ENCODE results near the gene DNAJC27.
"Not testable (repeated sequence)": the region's sequence is repeated elsewhere in the genome, so short reads cannot be mapped to it uniquely, and the experiment has no call there.

The DNAJC27 gene

DNA sequence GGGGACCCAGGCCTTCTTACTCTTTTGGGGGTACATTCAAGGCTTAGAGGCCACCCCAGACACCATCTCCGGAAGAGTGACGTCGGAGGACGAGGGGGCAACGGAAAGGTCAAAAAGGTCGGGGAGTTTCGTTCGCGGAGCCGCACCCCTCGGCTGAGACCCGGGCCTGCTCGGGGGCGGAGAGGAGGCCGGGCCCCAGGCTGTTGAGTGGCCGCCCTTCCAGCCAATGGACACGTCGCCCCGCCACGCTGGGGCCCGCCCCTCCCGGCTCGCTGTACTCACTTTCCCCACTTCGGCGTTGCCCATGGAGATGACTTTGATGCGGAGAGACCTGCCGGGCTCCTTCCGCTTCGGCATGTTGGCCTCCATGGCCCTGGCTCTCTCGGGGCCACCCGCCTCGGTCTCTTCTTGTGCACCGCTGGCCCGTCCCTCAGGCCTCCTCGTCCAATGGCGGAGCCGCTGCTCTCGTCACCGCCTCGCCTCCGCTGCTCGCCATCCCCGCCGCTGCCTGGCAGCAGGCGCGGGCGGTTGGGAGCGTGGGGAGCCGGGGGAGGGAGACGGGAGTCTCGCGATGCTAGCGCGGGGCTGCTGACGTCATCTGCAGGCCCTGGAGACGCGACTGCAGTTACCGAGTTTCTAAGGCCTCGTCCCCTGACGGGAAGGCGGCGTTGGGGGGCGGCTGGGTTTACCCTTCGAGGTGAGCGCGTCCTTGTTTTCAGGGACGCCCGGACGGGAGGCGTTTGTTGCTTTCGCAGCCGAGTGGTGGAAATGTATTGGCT lies at the start of gene DNAJC27:
TSS of gene DNAJC27 (minus strand) at position 420 of the 779 bp plus-strand sequence. CDS start at position 369, 51 bp downstream.
- H3K27me3 ChIP-seq (ENCODE audit: control insufficient read depth, insufficient read depth, low read length), result no peaks in the 10 kb centered on the region
- H3K36me3 ChIP-seq (ENCODE audit: control insufficient read depth, insufficient read depth, low read length), result no peaks in the 10 kb centered on the region
- H3K4me1 ChIP-seq (ENCODE audit: control insufficient read depth, insufficient read depth, low read length), result no peaks in the 10 kb centered on the region
- WGBS (ENCODE audit: insufficient coverage, insufficient read length), result no CpG with 5 or more reads among the region's 72 CpGs
- H3K9me3 ChIP-seq (ENCODE audit: control insufficient read depth, insufficient read depth, low read length), result no peaks in the 10 kb centered on the region
- H3K4me3 ChIP-seq (ENCODE audit: low read length), result peak within 1 kb of the TSS; percentile 95
- H3K27ac ChIP-seq (ENCODE audit: low read length), result no peak within 1 kb of the TSS
- DNase-seq (ENCODE audit: low read depth, low spot score), result peak; percentile 94

DNA sequence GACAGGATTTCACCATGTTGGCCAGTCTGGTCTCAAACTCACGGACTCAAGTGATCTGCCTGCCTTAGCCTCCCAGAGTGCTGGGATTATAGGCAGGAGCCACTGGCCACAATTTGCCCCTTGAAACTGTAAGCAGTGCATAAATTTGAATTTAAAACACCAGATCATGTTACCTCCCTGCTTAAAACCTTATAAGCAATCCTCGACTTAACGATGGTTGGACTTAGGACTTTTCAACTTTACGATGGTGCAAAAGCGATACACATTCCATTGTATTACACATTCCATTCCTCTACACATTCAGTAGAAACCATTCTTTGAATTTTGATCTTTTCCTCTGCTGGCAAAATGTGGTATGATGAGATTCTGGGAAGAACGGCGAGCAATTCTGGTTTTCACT lies 46.9 kb upstream of the DNAJC27 start:
- H3K4me3 ChIP-seq (ENCODE audit: low read length), result no peak overlapping the region
- WGBS (ENCODE audit: insufficient coverage, insufficient read length), result no CpG with 5 or more reads among the region's 7 CpGs

DNA sequence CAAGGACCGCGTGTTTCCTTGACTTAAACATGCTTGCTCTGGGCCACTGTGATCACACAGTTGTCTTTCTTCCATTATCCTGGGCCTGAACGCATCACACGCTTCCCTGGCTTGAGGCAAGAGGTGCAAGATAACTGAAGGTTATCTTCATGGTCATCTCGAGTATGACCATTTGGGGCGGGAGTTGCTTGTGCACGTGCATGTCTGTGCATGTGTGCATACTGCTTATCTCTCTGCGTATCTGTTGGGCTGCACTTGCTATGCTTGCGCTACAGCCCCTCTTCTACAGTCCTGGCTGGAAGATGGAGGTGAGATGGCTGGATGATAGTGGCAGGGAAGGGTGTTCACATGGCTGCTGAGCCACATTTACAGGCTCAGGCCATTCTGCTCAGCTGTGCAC lies 42.9 kb upstream of the DNAJC27 start:
- Histone ChIP-seq H3K9me3 (ENCODE audit: control insufficient read depth, insufficient read depth, low read length) (no peaks in the 10 kb centered on the region), H3K36me3 (ENCODE audit: control insufficient read depth, insufficient read depth, low read length) (no peaks in the 10 kb centered on the region), H3K27me3 (ENCODE audit: control insufficient read depth, insufficient read depth, low read length) (no peaks in the 10 kb centered on the region), H3K4me3 (ENCODE audit: low read length) (no peak overlapping the region), H3K4me1 (ENCODE audit: control insufficient read depth, insufficient read depth, low read length) (no peaks in the 10 kb centered on the region), H3K27ac (ENCODE audit: low read length) (no peak overlapping the region)
- WGBS (ENCODE audit: insufficient coverage, insufficient read length), result no CpG with 5 or more reads among the region's 9 CpGs
- no peak for DNase-seq (ENCODE audit: low read depth, low spot score)

More for the DNA sequence above, 46.9 kb upstream of the DNAJC27 start:
- H3K9me3 ChIP-seq (ENCODE audit: control insufficient read depth, insufficient read depth, low read length), result no peaks in the 10 kb centered on the region
- no peak overlapping the region for H3K27ac ChIP-seq (ENCODE audit: low read length)
- H3K27me3 ChIP-seq (ENCODE audit: control insufficient read depth, insufficient read depth, low read length), result no peaks in the 10 kb centered on the region
- no peaks in the 10 kb centered on the region for H3K4me1 ChIP-seq (ENCODE audit: control insufficient read depth, insufficient read depth, low read length)
- no peak for DNase-seq (ENCODE audit: low read depth, low spot score)
- H3K36me3 ChIP-seq (ENCODE audit: control insufficient read depth, insufficient read depth, low read length), result no peaks in the 10 kb centered on the region

DNA sequence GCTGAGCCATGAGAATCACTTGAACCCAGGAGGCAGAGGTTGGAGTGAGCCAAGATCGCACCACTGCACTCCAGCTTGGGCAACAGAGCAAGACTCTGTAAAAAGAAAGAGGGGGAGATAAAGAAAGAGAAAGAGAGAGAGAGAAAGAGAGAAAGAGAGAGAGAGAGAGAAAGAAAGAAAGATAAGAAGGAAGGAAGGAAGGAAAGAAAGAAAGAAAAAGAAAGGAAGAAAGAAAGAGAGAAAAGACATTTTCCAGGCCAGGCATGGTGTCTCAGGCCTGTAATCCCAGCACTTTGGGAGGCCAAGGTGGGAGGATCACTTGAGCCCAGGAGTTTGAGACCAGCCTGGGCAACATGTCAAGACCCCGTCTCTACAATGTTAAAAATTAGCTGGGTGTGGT lies 39.6 kb upstream of the DNAJC27 start:
- not testable (repeated sequence) for H3K27ac ChIP-seq (ENCODE audit: low read length); H3K27me3 ChIP-seq (ENCODE audit: control insufficient read depth, insufficient read depth, low read length); H3K4me3 ChIP-seq (ENCODE audit: low read length); DNase-seq (ENCODE audit: low read depth, low spot score); H3K4me1 ChIP-seq (ENCODE audit: control insufficient read depth, insufficient read depth, low read length); H3K36me3 ChIP-seq (ENCODE audit: control insufficient read depth, insufficient read depth, low read length); H3K9me3 ChIP-seq (ENCODE audit: control insufficient read depth, insufficient read depth, low read length)
- WGBS (ENCODE audit: insufficient coverage, insufficient read length), result no CpG with 5 or more reads among the region's 2 CpGs

DNA sequence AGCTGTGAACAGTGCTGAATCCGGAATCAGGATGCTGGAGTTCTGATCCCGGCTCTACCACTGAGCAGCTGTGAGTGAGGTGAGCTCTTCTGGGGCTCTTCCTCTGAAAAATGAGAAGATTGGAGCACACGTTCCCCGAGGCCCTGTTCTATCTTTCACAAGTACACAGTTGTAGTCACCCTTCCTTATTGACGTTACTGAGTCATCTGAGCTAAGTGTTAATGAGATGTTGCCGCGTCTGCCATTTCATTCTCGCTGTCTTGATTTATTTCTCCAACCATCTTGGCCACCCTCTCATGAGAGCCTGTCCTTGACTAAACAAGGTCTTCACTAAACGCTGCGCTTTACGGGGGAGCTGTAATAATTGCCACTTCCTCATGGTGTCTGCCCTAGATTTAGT lies 38.2 kb upstream of the DNAJC27 start:
- no peaks in the 10 kb centered on the region for H3K4me1 ChIP-seq (ENCODE audit: control insufficient read depth, insufficient read depth, low read length)
- no peak for DNase-seq (ENCODE audit: low read depth, low spot score)
- no peak overlapping the region for H3K27ac ChIP-seq (ENCODE audit: low read length)
- no peaks in the 10 kb centered on the region for H3K9me3 ChIP-seq (ENCODE audit: control insufficient read depth, insufficient read depth, low read length)
- H3K27me3 ChIP-seq (ENCODE audit: control insufficient read depth, insufficient read depth, low read length), result no peaks in the 10 kb centered on the region
- H3K36me3 ChIP-seq (ENCODE audit: control insufficient read depth, insufficient read depth, low read length), result no peaks in the 10 kb centered on the region
- no CpG with 5 or more reads among the region's 11 CpGs for WGBS (ENCODE audit: insufficient coverage, insufficient read length)
- H3K4me3 ChIP-seq (ENCODE audit: low read length), result no peak overlapping the region

DNA sequence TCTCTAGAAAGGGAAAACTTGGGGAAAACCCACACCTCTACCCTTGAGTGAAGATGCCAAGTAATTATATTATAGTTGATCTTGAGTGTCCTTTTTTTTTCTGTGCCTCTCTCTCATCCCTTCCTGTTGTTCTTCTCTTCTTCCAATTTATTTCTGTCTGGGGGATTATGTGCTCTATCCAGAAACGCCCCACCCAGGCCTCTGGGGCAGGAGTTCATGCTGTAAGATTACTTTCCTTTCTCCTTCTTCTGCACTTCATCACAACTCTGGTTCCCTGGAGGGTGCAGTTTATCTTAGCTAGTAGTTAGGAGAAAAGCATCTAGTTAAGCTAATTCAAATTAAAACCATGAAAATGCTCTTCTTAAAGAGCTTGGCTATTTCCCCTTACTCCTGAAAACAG lies 30.3 kb upstream of the DNAJC27 start:
- H3K9me3 ChIP-seq (ENCODE audit: control insufficient read depth, insufficient read depth, low read length), result no peaks in the 10 kb centered on the region
- no peaks in the 10 kb centered on the region for H3K36me3 ChIP-seq (ENCODE audit: control insufficient read depth, insufficient read depth, low read length)
- H3K27me3 ChIP-seq (ENCODE audit: control insufficient read depth, insufficient read depth, low read length), result no peaks in the 10 kb centered on the region
- WGBS (ENCODE audit: insufficient coverage, insufficient read length), result no CpG with 5 or more reads among the region's 1 CpG
- H3K4me1 ChIP-seq (ENCODE audit: control insufficient read depth, insufficient read depth, low read length), result no peaks in the 10 kb centered on the region
- no peak overlapping the region for H3K27ac ChIP-seq (ENCODE audit: low read length)
- no peak for DNase-seq (ENCODE audit: low read depth, low spot score)
- H3K4me3 ChIP-seq (ENCODE audit: low read length), result no peak overlapping the region

DNA sequence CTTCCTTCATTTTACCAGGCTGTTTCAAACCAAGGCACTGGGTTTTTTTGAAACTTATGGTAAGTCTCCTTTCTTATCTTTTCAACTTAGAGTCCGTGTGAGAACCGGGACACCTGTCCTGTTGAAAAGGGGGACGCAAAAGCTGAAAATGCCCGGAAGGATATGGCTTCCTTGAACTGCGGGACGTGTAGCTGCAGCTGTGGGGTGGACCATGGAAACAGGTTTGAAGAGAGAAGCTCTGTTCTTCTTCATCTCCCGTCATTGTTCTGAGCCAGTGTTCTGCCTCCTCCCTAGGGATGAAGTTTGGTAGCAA lies 29.5 kb upstream of the DNAJC27 start:
- Histone ChIP-seq H3K4me3 (ENCODE audit: low read length) (no peak overlapping the region), H3K27ac (ENCODE audit: low read length) (no peak overlapping the region), H3K27me3 (ENCODE audit: control insufficient read depth, insufficient read depth, low read length) (no peaks in the 10 kb centered on the region), H3K4me1 (ENCODE audit: control insufficient read depth, insufficient read depth, low read length) (no peaks in the 10 kb centered on the region), H3K36me3 (ENCODE audit: control insufficient read depth, insufficient read depth, low read length) (no peaks in the 10 kb centered on the region), H3K9me3 (ENCODE audit: control insufficient read depth, insufficient read depth, low read length) (no peaks in the 10 kb centered on the region)
- no CpG with 5 or more reads among the region's 7 CpGs for WGBS (ENCODE audit: insufficient coverage, insufficient read length)
- no peak for DNase-seq (ENCODE audit: low read depth, low spot score)

DNA sequence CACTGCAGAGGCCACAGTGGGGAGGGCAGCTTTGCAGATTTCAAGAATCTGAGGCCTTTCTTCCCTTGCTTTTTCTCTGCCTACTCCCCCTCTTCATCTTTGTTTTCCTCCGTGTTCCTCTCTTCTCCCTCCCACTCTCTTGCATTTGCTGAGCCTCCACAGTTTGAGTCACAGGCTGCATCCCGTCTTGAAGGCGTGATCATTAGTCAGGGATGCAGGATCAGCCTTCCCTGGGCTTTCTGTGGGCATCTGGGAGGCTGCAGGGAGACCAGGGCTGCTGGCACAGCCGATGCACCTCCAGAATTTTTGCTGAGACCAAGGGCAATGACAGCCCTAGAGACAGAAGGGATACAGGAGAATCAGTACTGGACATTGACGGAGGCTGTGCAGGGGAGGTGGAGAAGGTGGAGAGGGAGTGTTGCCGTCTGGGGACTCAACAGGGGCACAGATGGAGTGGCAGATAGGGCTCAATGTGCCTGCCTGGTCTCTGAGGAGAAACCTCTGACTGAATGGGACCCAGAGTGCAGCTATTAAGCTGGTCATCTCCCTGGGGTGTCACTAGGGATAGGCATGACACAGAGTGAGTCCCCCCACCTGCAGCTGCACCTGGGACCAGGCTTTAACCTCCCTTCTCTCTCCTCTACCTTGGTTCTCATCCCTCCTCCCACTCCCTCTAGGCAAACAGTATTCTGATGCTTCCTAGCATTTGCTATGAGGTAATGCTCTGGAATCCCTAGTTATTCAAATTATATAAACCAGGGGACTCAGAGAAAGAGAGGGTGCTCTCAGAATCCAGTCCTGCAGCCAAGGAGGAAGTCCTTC lies 29.0 kb upstream of the DNAJC27 start:
- no peak overlapping the region for H3K27ac ChIP-seq (ENCODE audit: low read length)
- H3K27me3 ChIP-seq (ENCODE audit: control insufficient read depth, insufficient read depth, low read length), result no peaks in the 10 kb centered on the region
- WGBS (ENCODE audit: insufficient coverage, insufficient read length), result no CpG with 5 or more reads among the region's 6 CpGs
- no peaks in the 10 kb centered on the region for H3K4me1 ChIP-seq (ENCODE audit: control insufficient read depth, insufficient read depth, low read length)
- no peak for DNase-seq (ENCODE audit: low read depth, low spot score)
- H3K9me3 ChIP-seq (ENCODE audit: control insufficient read depth, insufficient read depth, low read length), result no peaks in the 10 kb centered on the region
- no peak overlapping the region for H3K4me3 ChIP-seq (ENCODE audit: low read length)
- no peaks in the 10 kb centered on the region for H3K36me3 ChIP-seq (ENCODE audit: control insufficient read depth, insufficient read depth, low read length)

DNA sequence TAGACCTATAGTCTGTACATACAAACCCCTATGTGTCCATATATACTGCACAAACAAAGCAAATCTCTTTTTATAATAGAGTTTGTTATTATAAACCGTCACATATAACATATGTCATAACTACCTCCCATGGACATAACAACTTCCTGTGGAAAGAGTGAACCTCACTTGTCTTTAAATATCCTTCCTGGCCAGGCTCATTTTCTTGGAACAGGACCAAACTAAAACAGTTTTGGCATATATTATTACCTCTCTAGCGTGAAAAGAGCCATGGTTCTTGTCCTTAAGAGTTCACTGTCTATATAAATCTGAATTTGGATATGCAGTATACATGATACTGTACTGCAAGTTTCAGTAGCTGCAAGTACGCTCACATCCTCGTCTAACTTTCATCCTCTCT lies 28.3 kb upstream of the DNAJC27 start:
- Histone ChIP-seq H3K9me3 (ENCODE audit: control insufficient read depth, insufficient read depth, low read length) (no peaks in the 10 kb centered on the region), H3K4me1 (ENCODE audit: control insufficient read depth, insufficient read depth, low read length) (no peaks in the 10 kb centered on the region), H3K27me3 (ENCODE audit: control insufficient read depth, insufficient read depth, low read length) (no peaks in the 10 kb centered on the region), H3K4me3 (ENCODE audit: low read length) (no peak overlapping the region), H3K36me3 (ENCODE audit: control insufficient read depth, insufficient read depth, low read length) (no peaks in the 10 kb centered on the region), H3K27ac (ENCODE audit: low read length) (no peak overlapping the region)
- WGBS (ENCODE audit: insufficient coverage, insufficient read length), result no CpG with 5 or more reads among the region's 4 CpGs
- DNase-seq (ENCODE audit: low read depth, low spot score), result no peak

DNA sequence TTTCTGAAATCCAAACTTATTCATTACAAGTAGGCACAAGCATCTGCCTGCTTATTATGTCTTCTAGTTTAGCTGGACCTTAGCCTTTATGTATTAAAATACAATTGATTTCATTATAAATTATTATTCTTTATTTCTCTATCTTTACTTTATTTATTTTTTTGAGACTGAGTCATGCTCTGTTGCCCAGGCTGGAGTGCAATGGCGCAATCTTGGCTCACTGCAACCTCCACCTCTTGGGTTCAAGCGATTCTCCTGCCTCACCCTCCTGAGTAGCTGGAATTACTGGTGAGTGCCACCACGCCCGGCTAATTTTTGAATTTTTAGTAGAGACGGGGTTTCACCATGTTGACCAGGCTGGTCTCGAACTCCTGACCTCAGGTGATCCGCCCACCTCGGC lies 27.3 kb upstream of the DNAJC27 start:
- WGBS (ENCODE audit: insufficient coverage, insufficient read length), result no CpG with 5 or more reads among the region's 8 CpGs
- not testable (repeated sequence) for H3K4me3 ChIP-seq (ENCODE audit: low read length); H3K36me3 ChIP-seq (ENCODE audit: control insufficient read depth, insufficient read depth, low read length); H3K27ac ChIP-seq (ENCODE audit: low read length); H3K9me3 ChIP-seq (ENCODE audit: control insufficient read depth, insufficient read depth, low read length); H3K4me1 ChIP-seq (ENCODE audit: control insufficient read depth, insufficient read depth, low read length); H3K27me3 ChIP-seq (ENCODE audit: control insufficient read depth, insufficient read depth, low read length); DNase-seq (ENCODE audit: low read depth, low spot score)

All from iPS DF 6.9 (cell line).